K562 (cell line): ENCODE results near the gene HMGA1. TPM values are rescaled to one million over a fixed set of nuclear protein-coding genes. Genes with fewer than 3 reads are reported as not detected.

Experiments
- ADNP ChIP-seq: fragments of 200-800 bp; sonication (Bioruptor generic); IDR thresholded peaks from 2 replicates; pipeline ENCODE4 v1.6.1; 2016; ENCODE audit warnings: missing genetic modification characterization, missing compliant biosample characterization
- CCNT2 ChIP-seq: IDR thresholded peaks from 2 replicates; pipeline ENCODE4 v1.6.1; 2011; ENCODE audit warnings: borderline replicate concordance, low read depth, mild to moderate bottlenecking, moderate library complexity, mixed read lengths, low read length; ENCODE audit not compliant: insufficient read length; ENCODE audit errors: extremely low read depth
- CREB3 ChIP-seq: fragments of 450-650 bp; conservative IDR thresholded peaks from 2 replicates; pipeline ENCODE4 v1.6.1; 2016; ENCODE audit warnings: missing genetic modification characterization, low read depth, mild to moderate bottlenecking, missing compliant biosample characterization, moderate library complexity
- EHMT2 ChIP-seq: fragments of 450-650 bp; IDR thresholded peaks from 2 replicates; pipeline ENCODE4 v1.6.1; 2018; ENCODE audit warnings: antibody characterized with exemption
- ETV5 ChIP-seq: sonication (generic); formaldehyde crosslinking; IDR thresholded peaks from 2 replicates; pipeline ENCODE4 v1.4.0; 2020; ENCODE audit warnings: low read depth, mild to moderate bottlenecking, missing genetic modification reagents
- GTF2B ChIP-seq: IDR thresholded peaks from 2 replicates; pipeline ENCODE4 v1.6.1; 2011; ENCODE audit not compliant: insufficient read length; ENCODE audit errors: extremely low read depth
- HDGF ChIP-seq: fragments of 450-650 bp; IDR thresholded peaks from 2 replicates; pipeline ENCODE4 v1.6.1; 2016
- HNRNPH1 ChIP-seq: fragments of 200-400 bp; formaldehyde crosslinking; optimal IDR thresholded peaks from 2 replicates; pipeline ENCODE3; 2017; ENCODE audit warnings: low read depth, mild to moderate bottlenecking, low read length, moderate library complexity
- IFI16 ChIP-seq: fragments of 250-450 bp; sonication (Bioruptor Pico); IDR thresholded peaks from 2 replicates; pipeline ENCODE4 v2.1.2; 2022; ENCODE audit warnings: mild to moderate bottlenecking, inconsistent platforms
- IRF2 ChIP-seq: sonication (generic); formaldehyde crosslinking; IDR thresholded peaks from 2 replicates; pipeline ENCODE4 v1.8.1; 2022; ENCODE audit warnings: mild to moderate bottlenecking, missing genetic modification reagents
- MCM3 ChIP-seq: fragments of 450-650 bp; IDR thresholded peaks from 2 replicates; pipeline ENCODE4 v1.6.1; 2016
- MTF1 ChIP-seq: fragments of 250-450 bp; sonication (Bioruptor Pico); IDR thresholded peaks from 2 replicates; pipeline ENCODE4 v1.9.0; 2021; ENCODE audit warnings: moderate library complexity, mild to moderate bottlenecking, inconsistent platforms, borderline replicate concordance
- POLR2AphosphoS2 ChIP-seq: IDR thresholded peaks from 2 replicates; pipeline ENCODE4 v1.6.1; 2012; ENCODE audit warnings: low read length, improper control_type of control experiment
- TAF7 ChIP-seq: fragments of 450-650 bp; IDR thresholded peaks from 2 replicates; pipeline ENCODE4 v1.6.1; 2016; ENCODE audit warnings: missing genetic modification characterization, missing compliant biosample characterization
- TAF9B ChIP-seq: fragments of 450-650 bp; IDR thresholded peaks from 2 replicates; pipeline ENCODE4 v1.6.1; 2018; ENCODE audit warnings: mild to moderate bottlenecking; ENCODE audit not compliant: partially characterized antibody
- ZBTB26 ChIP-seq: fragments of 450-650 bp; formaldehyde crosslinking; IDR thresholded peaks from 2 replicates; pipeline ENCODE4 v1.4.0; 2022; ENCODE audit warnings: missing genetic modification characterization
- ZNF212 ChIP-seq: fragments of 450-650 bp; formaldehyde crosslinking; IDR thresholded peaks from 2 replicates; pipeline ENCODE4 v1.4.0; 2020; ENCODE audit warnings: mild to moderate bottlenecking
- ZNF217 ChIP-seq: sonication (generic); formaldehyde crosslinking; IDR thresholded peaks from 2 replicates; pipeline ENCODE4 v1.8.0; 2022; ENCODE audit warnings: mild to moderate bottlenecking, missing genetic modification reagents
- ZNF224 ChIP-seq: sonication (generic); formaldehyde crosslinking; IDR thresholded peaks from 2 replicates; pipeline ENCODE4 v1.8.0; 2022; ENCODE audit warnings: mild to moderate bottlenecking, missing genetic modification reagents
- ZNF274 ChIP-seq: IDR thresholded peaks from 2 replicates; pipeline ENCODE4 v1.6.1; 2011; ENCODE audit warnings: low read depth, mild to moderate bottlenecking, low read length, moderate library complexity, borderline replicate concordance
- ZSCAN32 ChIP-seq: fragments of 450-650 bp; formaldehyde crosslinking; IDR thresholded peaks from 2 replicates; pipeline ENCODE4 v1.4.0; 2020; ENCODE audit warnings: mild to moderate bottlenecking, moderate library complexity
- polyA plus RNA-seq, 8 experiments: library from polyadenylated mRNA; depleted of rRNA in 4 of 8; stranded (reverse) in 5 of 8; unstranded in 3 of 8; fragments of >200 nt; fragmentation: Nextera tagmentation in 2 of 8; fragmentation: Illumina TruSeq in 1 of 8; extraction: Ambion mirVana in 2 of 8; extraction: Trizol in 1 of 8; gene quantifications; 2 replicates each; pipeline versions ENCODE4 v1.2.1 to v1.2.3, GENCODE V29; 2011 to 2014; ENCODE audit warnings: inconsistent platforms in 1 of 8, missing spikeins in 1 of 8
- total RNA-seq, 7 experiments: library from RNA; depleted of rRNA in 6 of 7; stranded (reverse); fragments of >200 nt in 6 of 7; fragmentation: Illumina TruSeq in 2 of 7; extraction: Trizol in 2 of 7; gene quantifications; 2 replicates each; pipeline versions ENCODE4 v1.2.1 to v1.2.3, GENCODE V29; 2011 to 2021; ENCODE audit warnings: low replicate concordance in 1 of 7
- TF ChIP-seq, protein P1 (sequence below): fragments of 150-350 bp; IDR thresholded peaks from 2 replicates; pipeline ENCODE4 v1.6.1; 2014; ENCODE audit warnings: low read depth, mild to moderate bottlenecking, low read length, borderline replicate concordance

The HMGA1 gene
- total and polyA plus RNA-seq, 9 of the 15 experiments (the other 6 are each of a cell fraction or from before 2014, with no cell fraction given): 27.8 to 1,947 (median 594) TPM

DNA sequence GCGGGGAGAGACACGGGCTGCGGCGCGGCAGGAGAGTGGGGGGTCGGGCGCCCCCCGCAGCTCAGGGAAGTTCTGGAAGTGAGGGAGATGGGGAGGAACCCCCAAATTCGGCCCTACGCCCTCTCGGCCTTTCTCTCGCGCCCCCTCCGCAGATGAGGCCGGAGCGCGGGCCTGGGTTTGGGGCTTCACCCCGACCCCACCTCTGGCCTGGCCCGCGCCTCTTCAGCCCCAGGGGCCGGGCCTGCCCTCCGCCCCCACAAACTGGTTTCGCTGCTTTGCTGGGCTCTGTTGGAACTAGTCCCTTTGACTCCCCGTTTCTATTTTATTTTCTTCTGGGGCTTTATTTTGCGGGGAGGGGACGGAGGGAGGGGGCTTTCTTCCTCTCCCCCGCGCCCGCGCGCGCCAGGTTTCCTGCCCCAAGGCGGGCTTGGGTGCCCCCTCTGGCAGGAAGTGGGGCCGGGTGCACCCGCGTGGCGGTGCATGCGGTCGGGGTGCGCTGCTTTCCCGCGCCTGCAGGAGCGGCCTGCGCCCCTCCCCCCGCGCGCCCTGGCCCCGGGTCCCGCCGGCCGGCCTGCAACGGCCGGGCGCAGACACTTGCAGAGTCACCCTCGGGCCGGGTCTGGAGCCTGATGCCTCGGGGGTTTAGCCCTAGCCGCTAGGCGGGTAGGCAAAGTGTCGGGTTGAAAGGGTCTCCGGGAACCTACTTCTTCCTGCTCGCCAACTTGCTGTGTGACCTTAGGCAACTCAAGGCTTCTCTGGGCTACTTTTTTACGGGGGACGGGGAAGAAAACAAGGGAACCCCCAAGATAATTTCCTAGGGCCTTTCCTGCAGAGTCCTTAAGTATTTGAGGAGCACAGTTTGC, 1.3 kb downstream of the HMGA1 start (continued):
- TF ChIP-seq, protein P1, sequence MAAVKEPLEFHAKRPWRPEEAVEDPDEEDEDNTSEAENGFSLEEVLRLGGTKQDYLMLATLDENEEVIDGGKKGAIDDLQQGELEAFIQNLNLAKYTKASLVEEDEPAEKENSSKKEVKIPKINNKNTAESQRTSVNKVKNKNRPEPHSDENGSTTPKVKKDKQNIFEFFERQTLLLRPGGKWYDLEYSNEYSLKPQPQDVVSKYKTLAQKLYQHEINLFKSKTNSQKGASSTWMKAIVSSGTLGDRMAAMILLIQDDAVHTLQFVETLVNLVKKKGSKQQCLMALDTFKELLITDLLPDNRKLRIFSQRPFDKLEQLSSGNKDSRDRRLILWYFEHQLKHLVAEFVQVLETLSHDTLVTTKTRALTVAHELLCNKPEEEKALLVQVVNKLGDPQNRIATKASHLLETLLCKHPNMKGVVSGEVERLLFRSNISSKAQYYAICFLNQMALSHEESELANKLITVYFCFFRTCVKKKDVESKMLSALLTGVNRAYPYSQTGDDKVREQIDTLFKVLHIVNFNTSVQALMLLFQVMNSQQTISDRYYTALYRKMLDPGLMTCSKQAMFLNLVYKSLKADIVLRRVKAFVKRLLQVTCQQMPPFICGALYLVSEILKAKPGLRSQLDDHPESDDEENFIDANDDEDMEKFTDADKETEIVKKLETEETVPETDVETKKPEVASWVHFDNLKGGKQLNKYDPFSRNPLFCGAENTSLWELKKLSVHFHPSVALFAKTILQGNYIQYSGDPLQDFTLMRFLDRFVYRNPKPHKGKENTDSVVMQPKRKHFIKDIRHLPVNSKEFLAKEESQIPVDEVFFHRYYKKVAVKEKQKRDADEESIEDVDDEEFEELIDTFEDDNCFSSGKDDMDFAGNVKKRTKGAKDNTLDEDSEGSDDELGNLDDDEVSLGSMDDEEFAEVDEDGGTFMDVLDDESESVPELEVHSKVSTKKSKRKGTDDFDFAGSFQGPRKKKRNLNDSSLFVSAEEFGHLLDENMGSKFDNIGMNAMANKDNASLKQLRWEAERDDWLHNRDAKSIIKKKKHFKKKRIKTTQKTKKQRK: no peak
- TF ChIP-seq TAF9B: no peak
- TF ChIP-seq ZBTB26 (CRISPR knock-in tag): 0 out of 2 replicates have a peak, but pooled peaks have one; percentile 37
- peak; percentile 94 for TF ChIP-seq CCNT2
- no peak for TF ChIP-seq ZNF274
- TF ChIP-seq ZNF212: no peak
- TF ChIP-seq ZSCAN32 (CRISPR knock-in tag): no peak
- peak; percentile 87 for TF ChIP-seq ETV5 (CRISPR knock-in tag)
- no peak; the same call in 1 of the 2 replicates for TF ChIP-seq POLR2AphosphoS2
- TF ChIP-seq ZNF217 (CRISPR knock-in tag): 0 out of 2 replicates have a peak, but pooled peaks have one; percentile 69
- no peak for TF ChIP-seq IFI16
- peak; percentile 97 for TF ChIP-seq ZNF224 (CRISPR knock-in tag)
- TF ChIP-seq IRF2 (CRISPR knock-in tag): peak; percentile 93; the same call in 1 of the 2 replicates
- no peak; the same call in 1 of the 2 replicates for TF ChIP-seq CREB3 (tag)
- TF ChIP-seq HNRNPH1: no peak
- no peak for TF ChIP-seq HDGF
- no peak for TF ChIP-seq GTF2B
- TF ChIP-seq MTF1 (CRISPR knock-in tag): no peak
- TF ChIP-seq MCM3: no peak
- no peak for TF ChIP-seq EHMT2
- no peak for TF ChIP-seq ADNP (tag)
- TF ChIP-seq TAF7: no peak
